GOT3 (cell line): Measurements from ENCODE around the gene ZNF280D.

ENCODE experiments used
- DNase-seq: peaks from one replicate; lab custom pipeline; 2025; ENCODE audit warnings: mixed read lengths; lab: John Stamatoyannopoulos, UW

ZNF280D gene

DNA sequence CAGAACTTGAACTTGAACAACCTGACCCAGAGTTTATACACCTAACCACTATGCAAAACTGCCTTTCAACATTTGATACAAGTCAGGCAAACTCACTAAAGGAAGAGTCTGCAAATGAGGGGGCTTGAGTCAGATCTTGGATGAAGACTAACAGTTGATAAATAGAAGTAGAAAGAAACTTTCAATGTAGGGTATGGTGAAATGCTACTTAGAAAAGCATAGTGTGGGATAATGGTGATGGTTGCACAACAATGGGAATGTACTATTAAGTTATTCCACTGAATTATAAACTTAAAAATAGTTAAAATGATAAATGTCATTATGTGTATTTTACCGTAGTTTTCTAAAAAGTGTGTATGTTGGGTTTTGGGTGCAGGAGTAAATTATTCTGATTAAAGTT, 19.7 kb upstream of the ZNF280D start:
- DNase-seq, result no peak

DNA sequence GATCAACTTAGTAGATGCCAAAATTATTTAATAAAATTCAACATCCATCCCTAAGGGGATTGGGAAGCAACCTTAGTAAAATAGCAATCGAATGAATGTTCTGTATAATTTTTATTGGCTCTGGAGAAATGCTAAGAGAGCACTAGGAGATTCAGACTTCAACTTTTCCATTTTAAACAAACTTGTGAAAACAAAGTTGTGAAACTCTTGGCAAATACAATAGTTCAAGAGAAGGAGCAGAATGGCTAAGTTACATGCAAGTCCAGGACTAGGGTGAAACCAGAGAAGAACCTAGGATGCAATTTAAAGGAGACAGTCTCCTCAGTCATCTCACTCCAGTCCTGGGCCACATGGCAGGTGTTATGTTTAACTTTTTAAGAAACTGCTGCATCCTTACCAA, 16.7 kb upstream of the ZNF280D start:
- no peak for DNase-seq

DNA sequence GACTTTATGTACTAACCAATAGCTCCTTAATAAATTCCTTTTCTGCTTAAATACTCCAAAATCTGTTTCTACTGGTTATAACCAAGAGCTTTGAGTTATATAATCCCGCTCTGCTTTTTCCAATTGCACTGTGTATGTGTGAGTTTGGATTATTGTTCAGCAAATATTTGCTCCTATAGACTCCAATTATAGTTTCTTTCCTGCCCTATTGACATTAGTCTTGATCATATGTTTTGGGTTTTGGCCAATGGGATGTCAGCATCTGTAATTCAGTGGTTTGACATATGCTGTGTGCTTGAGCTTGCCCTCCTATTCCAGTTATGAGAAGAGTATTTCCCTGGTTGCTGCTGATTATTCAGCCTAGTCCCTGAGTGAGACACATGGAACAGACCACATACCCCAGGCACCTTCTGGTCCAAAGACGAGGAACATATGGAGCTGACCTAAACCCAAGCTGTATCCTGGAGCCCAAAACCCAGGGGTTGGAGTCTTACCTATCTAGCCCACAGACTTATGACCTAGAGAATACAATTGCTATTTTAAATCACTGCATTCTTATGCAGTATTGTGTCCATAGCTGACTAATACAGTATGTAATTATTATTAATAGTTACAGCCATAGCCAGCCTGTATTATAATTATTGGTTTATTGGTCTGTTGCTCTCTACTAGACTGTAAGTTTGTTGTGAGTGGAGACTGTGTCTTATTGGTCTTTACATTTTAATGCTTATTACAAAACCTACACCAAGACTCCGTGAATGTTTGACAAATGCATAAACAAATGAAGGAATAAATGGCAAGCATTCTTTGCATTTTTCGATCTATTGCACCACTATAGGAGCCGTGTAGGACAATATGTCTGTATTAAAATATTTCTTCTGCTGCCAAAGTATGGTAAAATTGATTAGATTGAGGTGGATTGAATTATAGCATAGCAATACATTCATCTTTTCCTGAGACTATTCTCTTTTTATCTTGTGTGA, 11.7 kb upstream of the ZNF280D start:
- no peak for DNase-seq

DNA sequence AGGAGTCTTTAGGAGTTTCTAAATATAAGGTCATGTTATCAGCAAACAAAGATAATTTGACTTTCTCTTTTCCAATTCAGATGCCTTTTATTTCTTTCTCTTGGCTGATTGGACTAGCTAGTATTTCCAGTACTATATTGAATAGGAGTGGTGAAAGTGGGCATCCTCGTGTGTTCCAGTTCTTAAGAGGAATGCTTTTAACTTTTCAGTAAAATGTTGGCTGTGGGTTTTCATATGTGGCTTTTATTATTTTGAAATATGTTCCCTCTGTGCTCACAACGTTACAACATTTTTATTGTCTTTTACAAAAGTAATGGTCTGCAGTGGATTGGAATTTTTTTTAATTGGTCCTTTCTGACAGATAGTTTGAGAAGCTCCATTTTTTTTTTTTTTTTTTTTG, 8.2 kb upstream of the ZNF280D start:
- DNase-seq, result no peak

DNA sequence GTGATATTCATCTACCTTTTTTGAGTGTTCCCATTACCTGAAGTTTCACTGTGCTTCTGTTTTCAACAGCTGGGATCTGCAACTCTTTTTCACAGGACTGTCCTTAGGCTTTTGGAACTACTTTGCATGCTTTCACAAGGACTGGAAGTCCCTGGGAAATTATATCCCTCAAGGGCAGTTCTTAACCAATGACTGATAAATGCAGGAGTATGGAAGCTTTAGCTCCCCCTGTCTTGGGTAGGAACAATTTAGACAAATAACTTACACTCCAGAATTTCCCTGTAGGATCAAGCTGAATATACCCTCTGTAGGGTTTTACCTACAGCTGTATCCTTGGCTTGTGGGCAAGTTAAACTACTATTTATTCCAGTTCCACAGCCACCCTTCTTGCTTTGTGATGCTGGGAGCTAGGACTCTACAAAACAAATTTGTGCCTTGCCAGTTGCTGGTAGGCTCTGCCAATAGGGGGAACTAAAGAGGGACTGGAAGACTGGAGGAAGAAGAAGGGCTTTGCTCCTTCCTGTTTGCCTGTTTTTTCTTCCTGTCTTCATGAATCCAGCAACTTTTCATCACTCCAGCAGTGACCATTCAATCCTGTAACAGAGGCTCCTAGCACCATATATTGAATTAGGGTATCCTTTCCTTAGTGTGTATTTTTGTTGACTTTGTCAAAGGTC, 6.8 kb upstream of the ZNF280D start:
- DNase-seq, result no peak

DNA sequence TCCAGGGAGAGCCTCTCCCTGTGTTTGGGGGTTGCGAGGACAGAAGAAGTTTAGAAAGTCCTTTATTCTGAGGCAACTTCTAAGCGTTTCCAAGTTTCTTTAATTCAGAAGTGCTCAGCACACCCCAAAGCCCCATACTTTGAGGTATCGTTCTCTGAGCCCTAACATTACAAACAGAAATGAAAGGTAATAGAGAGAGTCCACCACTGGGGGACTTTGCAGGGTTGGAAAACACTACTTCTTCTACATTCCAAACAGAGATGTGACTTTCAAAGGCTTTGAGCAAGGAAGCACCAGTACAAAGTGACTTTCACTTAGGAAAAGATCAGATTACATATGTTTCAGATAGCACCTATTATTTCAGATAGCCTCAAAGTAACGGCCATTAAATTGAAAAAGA, 6.2 kb upstream of the ZNF280D start:
- DNase-seq, result no peak

DNA sequence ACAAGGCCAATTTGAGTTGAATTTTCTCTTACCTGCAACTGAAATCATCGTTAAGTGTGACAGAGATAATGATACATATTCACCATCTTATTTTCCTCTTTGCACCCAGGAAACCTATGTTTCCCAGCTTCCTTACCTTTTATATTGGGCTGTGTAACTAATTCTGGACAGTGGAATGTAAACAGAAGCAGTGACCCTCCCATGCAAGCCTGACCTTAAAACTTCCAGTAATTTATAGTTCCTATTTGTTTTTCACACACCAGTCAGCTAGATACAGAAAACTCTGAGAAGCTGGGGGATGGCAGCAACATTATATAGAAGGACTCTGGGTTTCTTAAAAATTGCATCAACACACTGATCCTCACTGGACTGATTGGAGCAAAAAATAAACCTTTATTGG, 4.5 kb upstream of the ZNF280D start:
- DNase-seq, result no peak

DNA sequence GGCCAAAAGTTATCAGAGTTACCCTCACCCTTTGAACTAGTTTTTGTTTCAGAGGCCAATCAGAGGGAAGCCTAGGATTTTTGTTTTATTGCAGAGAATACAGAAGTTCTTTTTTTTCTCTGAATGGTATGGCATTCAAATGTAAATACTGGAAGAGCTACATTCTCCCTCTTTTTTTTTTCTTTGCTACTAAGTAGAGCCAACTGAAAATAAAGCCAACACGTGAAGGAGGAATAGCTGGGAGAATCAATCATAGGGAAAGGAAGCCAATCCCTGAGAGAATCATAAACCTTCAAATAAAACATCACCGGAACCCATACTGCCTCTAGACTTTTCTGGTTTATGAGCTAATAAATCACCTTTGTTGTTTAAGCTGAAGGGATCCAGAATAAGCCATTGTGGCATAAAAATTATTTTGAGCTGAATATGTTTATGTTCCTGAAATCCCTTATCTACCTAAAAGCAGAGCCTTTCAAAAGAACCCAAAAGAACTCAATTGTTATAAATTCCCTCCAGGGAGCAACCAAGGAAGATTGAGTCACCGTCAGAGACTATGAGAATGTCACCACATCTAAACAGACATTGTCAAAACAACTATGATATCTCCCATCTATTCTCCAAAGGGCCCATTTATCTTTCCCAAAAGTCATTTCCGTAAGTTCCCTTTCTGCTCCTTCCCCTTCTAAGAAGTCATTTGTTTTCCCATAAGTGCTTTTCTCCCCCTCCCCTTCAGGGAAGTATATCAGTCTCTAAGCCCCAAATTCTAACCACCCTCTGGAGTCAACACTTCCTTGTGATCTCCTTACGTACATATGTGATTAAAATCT, 3.8 kb upstream of the ZNF280D start:
- no peak for DNase-seq

DNA sequence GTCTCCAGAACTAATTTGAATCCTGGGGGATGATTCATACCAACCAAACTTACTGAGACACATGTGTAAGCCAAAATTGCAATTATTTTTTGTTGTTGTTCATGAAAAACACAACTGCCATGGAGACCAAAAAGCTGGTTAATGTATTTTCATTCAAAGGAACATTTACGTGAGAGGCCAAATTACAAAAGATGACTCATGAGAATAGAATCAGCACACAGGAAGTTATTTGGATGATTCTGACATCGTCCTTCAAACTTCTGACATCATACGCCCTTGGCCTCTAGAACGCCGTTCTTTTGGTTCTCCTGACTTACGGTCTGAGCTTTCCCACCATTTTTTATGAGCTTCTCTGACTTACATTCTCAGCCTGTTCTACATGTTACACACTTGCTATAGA, 3.0 kb upstream of the ZNF280D start:
- DNase-seq, result no peak

DNA sequence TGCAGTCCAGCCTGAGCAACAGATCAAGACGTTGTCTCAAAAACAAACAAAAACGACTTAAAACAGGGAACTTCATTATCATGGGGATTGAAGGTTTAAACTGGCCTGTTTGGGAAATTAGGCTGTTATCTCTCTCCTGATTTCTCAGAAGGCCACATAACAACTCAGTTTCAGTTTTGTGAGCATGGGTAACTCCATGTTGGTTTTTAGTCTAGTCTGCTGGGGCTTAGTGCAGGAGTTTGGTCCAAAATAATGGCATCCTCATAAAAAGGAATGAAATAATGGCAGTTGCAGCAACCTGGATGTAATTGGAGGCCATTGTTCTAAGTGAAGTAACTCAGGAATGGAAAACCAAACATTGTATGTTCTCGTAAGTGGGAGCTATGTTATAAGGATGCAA, 2.3 kb upstream of the ZNF280D start:
- DNase-seq, result no peak

DNA sequence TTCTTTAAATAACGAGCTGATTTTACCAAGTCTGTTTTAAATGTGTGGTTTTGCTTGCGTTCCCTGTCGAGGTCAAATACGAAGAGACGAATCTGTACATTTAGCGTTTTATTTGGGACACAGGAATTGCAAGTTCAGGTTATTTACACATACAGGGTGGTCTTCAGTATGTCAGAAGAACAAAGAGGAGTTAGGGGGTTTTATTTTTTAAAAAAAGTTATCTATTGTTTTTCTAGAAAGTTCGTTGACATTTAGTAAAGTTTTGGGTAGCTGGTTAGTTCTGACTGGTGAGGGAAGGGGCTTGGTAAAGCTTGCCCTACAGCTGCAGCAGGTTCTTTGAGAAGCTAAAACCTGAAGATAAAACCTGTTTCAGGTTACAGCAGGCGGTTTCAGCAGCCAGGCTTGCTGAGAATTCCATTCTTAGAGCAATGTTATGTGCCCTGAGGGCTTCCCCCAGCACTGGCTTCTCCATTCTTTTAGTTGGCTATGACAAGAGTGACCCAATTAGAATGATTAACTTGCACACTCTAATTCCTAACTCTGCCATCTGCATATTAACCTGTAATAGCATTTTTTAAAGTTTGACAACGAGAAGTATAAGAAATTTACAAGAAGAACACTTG, 815 bp upstream of the ZNF280D start:
- no peak for DNase-seq

DNA sequence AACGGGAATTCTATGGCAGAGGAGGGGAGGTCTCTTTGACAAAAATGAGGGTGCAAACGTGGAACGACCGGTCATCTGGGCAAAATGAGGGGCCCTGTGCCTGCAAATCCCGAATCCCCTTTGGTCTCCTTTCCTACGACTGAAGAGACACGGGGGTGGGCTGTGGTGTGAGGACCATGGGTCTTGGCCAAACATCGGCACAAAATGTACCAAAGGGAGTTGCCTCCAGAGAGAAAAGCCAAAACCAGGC, 498 bp downstream of the ZNF280D start:
- peak; percentile 33 for DNase-seq

DNA sequence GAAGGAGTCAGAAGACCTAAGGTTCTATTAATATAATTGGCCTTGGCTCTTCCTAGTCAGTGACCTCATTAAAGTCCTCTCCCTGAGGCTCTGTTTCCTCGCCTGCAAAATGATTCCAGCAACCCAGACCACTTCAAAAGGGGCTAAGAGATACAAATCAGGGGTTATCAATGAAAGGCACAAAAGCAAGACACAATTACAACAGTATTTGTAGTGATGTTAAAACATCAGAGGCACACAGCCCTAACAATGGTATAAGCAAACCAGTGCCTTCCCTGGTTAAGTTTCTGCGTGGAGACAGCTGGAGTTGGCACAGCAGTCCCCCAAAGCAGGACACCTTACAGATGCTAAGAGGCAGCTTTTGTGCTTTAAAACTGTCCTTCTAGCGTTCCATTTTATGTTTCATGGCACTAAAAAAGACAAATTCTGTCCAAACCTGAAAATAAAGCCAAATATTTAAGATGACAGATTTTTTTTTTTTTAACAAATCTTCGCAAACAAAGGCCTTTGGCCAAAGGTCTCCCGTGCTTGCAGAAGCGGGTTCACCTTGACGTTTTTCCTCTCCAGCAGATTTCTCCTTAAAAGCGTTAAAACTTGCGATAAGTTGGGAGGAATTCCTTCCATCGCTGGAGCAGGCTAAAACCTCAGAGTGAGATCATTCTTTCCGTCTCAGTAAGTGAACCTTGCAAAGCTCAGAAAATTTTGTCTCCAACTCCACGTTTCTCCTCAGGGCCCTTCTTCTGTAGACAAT, 999 bp downstream of the ZNF280D start:
- no peak for DNase-seq

DNA sequence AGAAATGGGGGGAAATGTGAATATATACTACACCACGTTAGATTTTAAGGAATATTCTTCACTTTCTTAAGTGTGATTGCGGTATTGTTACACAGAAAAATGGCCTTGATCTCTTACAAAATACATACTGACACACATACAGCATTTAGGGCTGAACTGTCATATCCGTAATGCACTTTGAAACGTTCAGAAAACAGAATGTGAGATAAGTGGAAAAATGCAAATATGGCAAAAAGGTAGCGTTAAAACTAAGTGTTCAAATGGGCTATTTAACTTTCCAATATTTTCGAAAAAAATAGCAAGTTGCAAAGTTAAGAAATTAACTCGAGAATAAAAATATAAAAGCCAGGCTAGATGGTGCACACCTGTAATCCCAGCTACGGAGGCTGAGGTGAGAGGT, 1.8 kb downstream of the ZNF280D start:
- no peak for DNase-seq

DNA sequence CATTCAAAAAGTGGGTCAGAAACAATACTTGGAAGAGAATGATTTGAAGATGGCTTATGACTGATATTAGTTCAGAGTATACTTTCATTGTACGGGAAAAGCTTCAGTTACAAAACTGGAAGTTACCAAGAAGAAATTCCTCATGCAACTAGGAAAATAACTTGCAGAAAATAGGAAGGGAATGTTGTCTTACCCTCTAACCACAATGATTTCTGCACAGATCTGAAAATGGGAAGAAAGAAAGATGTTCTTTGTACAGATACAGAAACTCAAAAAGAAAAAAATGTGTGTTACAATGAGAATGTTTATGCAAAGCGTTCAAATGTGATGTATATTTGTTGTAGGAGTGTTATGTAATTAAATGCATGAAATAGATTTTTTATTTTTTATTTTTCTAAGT, 3.7 kb downstream of the ZNF280D start:
- DNase-seq, result no peak

DNA sequence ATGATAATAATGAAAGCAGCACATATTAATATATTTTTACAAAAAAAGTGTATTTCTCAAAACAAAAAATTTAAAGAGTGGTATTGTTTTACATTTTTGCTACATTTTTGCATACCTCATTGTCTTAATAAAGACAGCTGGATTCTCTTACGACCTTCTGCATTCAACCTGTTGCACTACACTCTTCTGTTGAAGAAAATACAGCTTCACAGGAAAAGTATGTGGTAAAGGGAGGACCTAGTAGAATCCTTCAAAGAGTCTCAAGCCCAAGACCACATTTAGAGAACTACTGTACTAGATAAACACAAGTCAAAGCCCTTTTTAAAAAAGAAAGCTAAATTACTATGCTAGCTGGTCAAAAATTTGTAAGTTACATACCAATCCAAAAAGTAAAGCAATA, 7.9 kb downstream of the ZNF280D start:
- no peak for DNase-seq

DNA sequence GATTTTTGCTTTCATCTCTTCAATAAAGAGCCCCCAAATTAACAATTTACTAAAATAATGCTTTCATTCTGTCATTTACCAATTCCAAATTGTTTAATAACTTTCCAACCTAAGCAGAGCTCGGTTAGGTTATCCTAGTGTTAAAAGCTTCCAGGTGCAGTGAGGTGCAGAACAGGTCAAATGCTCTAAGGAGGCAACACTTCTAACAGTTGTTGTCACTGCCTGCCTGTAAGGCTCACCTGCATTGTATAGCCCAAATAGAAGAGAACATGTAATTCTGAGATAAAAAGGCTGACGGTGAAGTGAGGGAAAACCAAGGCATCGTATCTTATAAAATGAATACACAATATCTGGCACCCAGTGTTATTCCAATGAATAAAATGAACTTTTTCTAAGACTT, 9.1 kb downstream of the ZNF280D start:
- DNase-seq, result no peak

DNA sequence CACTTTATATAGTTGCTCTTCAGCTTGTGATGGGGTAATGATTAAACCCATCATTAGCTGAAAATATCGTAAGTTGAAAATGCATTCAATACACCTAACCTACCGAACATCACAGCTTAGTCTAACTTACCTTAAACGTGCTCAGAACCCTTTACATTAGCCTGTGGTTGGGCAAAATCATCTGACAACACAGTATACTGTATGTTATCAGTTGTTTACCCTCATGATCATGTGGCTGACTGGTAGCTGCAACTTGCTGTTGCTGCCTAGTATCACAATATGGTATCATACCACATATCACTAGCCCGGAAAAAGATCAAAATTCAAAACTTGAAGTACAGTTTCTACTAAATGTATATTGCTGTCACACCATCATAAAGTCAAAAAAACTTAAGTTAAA, 9.5 kb downstream of the ZNF280D start:
- DNase-seq, result no peak

DNA sequence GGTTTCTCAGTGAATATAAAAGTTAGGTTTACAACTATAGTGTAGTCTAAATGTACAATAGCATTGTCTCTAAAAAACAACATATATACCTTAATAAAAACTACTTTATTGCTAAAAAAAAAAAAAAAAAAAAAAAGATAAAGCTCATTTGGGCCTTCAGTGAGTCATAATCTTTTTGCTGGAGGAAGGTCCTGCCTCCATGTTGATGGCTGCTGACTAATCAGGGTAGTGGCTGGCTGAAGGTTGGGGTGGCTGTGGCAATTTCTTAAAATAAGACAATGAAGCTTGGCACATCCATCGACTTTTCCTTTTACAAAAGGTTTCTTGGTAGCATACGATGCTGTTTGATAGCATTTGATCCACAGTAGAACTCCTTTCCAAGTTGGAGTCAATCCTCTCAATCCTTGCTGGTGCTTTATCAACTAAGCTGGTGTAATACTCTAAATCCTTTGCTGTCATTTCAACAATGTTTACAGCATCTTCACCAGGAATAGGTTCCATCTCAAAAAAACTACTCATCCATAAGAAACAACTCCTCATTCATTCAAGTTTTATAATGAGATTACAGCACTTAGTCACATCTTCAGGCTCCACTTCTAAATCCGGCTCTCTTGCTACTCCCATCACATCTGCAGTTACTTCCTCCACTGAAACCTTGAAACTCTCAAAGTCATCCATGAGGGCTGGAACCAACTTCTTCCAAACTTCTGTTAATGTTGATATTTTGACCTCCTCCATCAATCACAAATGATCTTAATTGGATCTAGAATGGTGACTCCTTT, 13.3 kb downstream of the ZNF280D start:
- DNase-seq, result no peak

DNA sequence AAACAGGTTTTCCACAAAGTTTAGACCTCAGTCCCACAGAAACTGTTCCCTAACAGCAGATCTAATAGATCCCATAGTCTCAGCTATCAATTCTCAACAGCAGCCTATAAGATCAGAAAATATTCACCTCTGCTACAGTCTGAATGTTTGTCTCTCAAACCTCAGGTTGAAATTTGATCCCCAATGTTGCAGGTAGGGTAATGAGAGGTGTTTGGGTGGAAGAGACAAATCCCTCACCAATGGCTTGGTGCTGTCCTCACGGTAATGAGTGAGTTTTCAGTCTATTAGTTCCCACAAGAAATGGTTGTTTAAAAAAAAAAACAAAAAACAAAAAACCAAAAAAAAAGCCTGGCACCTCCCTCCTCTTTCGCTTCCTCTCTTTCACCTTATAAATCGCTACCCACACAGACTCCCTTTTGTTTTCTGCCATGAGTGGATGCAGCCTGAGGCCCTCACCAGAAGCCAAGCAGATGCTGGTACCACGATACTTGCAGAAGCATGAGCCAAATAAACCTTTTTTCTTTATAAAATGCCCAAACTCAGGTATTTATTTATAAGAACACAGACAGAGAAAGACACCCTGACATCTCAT, 14.2 kb downstream of the ZNF280D start:
- no peak for DNase-seq
